Left ventricle myocardium inferior (tissue), 1 donor: ENCODE data around the gene AJAP1. TPM values are rescaled to one million over a fixed set of nuclear protein-coding genes. Genes with fewer than 3 reads are reported as not detected.

Experiments used
- DNase-seq: peaks from one replicate; pipeline ENCODE4 v3.0.0-alpha.2; 2020
- H3K27ac ChIP-seq: fragments of 200-600 bp; replicated peaks from 2 replicates; pipeline ENCODE4 v1.8.0; 2021
- H3K27me3 ChIP-seq: fragments of 200-600 bp; 2 replicates; pipeline ENCODE4 v1.8.0; 2021; ENCODE audit warnings: low read depth
- H3K36me3 ChIP-seq: fragments of 200-600 bp; 2 replicates; pipeline ENCODE4 v1.8.0; 2021
- H3K4me1 ChIP-seq: fragments of 200-600 bp; 2 replicates; pipeline ENCODE4 v1.8.0; 2021
- H3K4me3 ChIP-seq: fragments of 200-600 bp; 2 replicates; pipeline ENCODE4 v1.8.0; 2021; ENCODE audit warnings: mild to moderate bottlenecking, moderate library complexity
- H3K9me3 ChIP-seq: fragments of 200-600 bp; replicated peaks from 2 replicates; pipeline ENCODE4 v1.8.0; 2021
- intact Hi-C: fragments of 100-400 bp; cut with micrococcal nuclease; formaldehyde crosslinking; loops from one replicate; pipeline ENCODE4 v1.11.0; 2022
- total RNA-seq: library from RNA; stranded (reverse); fragmentation: NEBNext Ultra II Directional; extraction: Animal tissue kit (Norgen Biotek cat#: 25700); gene quantifications from one replicate; pipeline ENCODE4 v1.2.1, GENCODE V29; 2021
- TF ChIP-seq, protein P1 (sequence below): fragments of 200-600 bp; IDR thresholded peaks from 2 replicates; pipeline ENCODE4 v1.8.0; 2021; ENCODE audit warnings: antibody characterized with exemption, mild to moderate bottlenecking, borderline replicate concordance
- donor health status: DM: no; HTN: yes; CAD: no; lungs with severe emphysema.

Gene AJAP1
- total RNA-seq, 1 donor from 2014 or later, result 0.16 TPM

DNA sequence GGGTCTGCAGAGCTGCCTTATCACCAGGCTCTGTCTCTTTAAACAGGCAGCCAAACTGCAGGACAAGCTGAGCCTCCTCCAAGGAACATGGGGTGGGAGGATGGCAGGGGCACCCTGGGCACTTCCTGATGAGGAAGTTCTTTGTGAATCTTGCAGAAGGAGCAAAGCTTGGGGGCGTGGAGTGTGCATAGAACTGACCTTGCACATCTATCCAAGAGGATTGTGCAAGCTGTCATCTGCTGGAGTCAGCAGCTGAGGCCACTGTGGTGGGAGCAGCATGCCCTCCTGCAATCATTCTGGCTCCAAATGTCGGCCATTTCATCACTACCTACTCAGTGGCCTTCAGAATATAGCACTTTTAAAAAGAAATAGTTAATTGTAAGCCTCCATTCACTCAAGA, 182.2 kb downstream of the AJAP1 start:
- TF ChIP-seq, protein P1, sequence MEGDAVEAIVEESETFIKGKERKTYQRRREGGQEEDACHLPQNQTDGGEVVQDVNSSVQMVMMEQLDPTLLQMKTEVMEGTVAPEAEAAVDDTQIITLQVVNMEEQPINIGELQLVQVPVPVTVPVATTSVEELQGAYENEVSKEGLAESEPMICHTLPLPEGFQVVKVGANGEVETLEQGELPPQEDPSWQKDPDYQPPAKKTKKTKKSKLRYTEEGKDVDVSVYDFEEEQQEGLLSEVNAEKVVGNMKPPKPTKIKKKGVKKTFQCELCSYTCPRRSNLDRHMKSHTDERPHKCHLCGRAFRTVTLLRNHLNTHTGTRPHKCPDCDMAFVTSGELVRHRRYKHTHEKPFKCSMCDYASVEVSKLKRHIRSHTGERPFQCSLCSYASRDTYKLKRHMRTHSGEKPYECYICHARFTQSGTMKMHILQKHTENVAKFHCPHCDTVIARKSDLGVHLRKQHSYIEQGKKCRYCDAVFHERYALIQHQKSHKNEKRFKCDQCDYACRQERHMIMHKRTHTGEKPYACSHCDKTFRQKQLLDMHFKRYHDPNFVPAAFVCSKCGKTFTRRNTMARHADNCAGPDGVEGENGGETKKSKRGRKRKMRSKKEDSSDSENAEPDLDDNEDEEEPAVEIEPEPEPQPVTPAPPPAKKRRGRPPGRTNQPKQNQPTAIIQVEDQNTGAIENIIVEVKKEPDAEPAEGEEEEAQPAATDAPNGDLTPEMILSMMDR, result no peak
- Histone ChIP-seq H3K4me3 (no peak overlapping the region), H3K9me3 (no peaks in the 10 kb centered on the region), H3K36me3 (no peaks in the 10 kb centered on the region), H3K27ac (no peak overlapping the region), H3K27me3 (peaks cover 83% of the 10 kb centered on the region), H3K4me1 (no peaks in the 10 kb centered on the region)
- intact Hi-C loops, result no loop called here
- DNase-seq, result no peak

DNA sequence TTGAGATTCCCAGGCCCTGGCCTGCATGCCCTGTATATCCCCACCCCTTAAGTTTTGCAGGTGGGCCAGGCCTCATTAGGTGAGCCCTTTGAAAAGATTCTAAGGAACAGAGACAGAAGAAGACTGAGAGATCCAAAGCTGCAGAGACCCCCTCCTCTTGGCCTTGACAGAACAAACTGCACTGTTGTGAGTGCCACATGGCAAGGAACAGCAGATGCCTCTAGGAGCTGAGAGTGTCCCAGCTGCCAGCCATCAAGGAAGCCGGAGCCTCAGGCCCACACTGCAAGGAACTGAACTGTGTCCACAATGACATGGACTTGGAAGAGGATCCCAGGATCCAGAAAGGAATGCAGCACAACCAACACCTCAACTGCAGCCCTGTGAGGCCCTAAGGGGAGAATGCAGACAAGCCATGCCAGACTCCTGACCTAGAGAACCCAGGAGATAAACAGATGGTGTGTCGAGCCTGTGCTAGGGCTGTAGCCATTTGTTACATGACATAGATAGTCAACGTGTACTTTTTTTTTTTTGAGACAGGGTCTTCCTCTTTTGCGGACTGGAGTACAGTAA, 182.7 kb downstream of the AJAP1 start:
- intact Hi-C loops, result no loop called here
- H3K4me3 ChIP-seq, result no peak overlapping the region
- H3K4me1 ChIP-seq, result no peaks in the 10 kb centered on the region
- no peaks in the 10 kb centered on the region for H3K36me3 ChIP-seq
- DNase-seq, result no peak
- no peak overlapping the region for H3K27ac ChIP-seq
- H3K9me3 ChIP-seq, result no peaks in the 10 kb centered on the region
- TF ChIP-seq, protein P1, result no peak
- H3K27me3 ChIP-seq, result peaks cover 82% of the 10 kb centered on the region

DNA sequence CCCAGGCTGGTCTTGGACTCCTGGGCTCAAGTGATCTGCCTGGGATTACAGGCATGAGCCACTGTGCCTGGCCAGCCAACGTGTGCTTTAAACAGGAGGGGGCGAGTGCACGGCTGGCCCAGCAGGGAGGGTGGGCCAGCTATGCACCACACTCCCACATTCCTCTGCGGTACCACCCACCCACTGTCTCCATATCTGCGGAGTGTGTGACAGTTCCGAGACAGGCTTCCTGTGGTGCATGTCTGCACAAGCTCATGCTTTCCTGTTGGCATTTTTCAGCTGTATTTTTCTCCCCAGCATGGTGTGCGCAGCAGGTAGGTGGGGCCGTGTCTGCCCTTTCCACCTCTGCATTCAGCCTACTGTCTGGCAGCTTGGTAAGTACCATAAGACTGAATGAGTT, 183.3 kb downstream of the AJAP1 start:
- H3K27ac ChIP-seq, result no peak overlapping the region
- TF ChIP-seq, protein P1, result no peak
- intact Hi-C loops, result no loop called here

DNA sequence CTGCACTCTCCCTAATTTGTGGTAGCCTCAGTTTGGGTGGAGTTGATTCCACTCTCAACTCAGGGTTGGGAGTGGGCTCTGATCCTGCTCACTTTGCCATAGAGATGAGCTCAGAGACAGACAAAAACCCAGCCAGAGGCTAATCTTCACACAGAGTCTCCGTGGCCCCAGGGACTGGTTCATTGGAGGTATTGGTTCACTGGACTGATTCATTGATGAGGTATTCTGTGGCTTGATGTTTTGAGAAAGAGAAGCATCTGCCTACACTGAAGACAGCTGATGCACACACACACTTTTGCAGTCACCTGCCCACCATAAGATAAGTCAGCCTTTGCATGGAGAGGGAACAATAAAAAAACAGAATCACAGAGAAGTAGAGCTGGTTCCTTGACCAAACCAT, 183.8 kb downstream of the AJAP1 start:
- no peak overlapping the region for H3K27ac ChIP-seq
- H3K4me3 ChIP-seq, result no peak overlapping the region
- no peaks in the 10 kb centered on the region for H3K4me1 ChIP-seq
- peaks cover 72% of the 10 kb centered on the region for H3K27me3 ChIP-seq
- TF ChIP-seq, protein P1, result no peak
- no peaks in the 10 kb centered on the region for H3K9me3 ChIP-seq
- intact Hi-C loops, result no loop called here
- no peaks in the 10 kb centered on the region for H3K36me3 ChIP-seq
- no peak for DNase-seq

More for the DNA sequence above, 183.3 kb downstream of the AJAP1 start:
- Histone ChIP-seq H3K9me3 (no peaks in the 10 kb centered on the region), H3K36me3 (no peaks in the 10 kb centered on the region), H3K27me3 (peaks cover 77% of the 10 kb centered on the region), H3K4me3 (no peak overlapping the region), H3K4me1 (no peaks in the 10 kb centered on the region)
- DNase-seq, result no peak
